ENCODE results near the gene SLX9. TPM values are rescaled to one million over a fixed set of nuclear protein-coding genes. Genes with fewer than 3 reads are reported as not detected.

The SLX9 gene
- total RNA-seq, 1 experiment from 2014 or later: 58.7 TPM

- intact Hi-C loops (cut with micrococcal nuclease): no loop called here
- DNase-seq (ENCODE audit: unreplicated experiment): no peak
- H3K4me3 Mint-ChIP-seq (ENCODE audit: unreplicated experiment): no peak overlapping the region
- TF ChIP-seq CTCF (IDR thresholded peaks at IDR 0.05; ENCODE audit: unreplicated experiment): no peak
- no peaks in the 10 kb centered on the region for H3K27me3 Mint-ChIP-seq (ENCODE audit: insufficient read depth, unreplicated experiment)
- H3K4me1 Mint-ChIP-seq (ENCODE audit: insufficient read depth, unreplicated experiment): peaks cover 20% of the 10 kb centered on the region
- peaks cover 7% of the 10 kb centered on the region for H3K36me3 Mint-ChIP-seq (ENCODE audit: insufficient read depth, unreplicated experiment)
- H3K27ac Mint-ChIP-seq (ENCODE audit: low read depth, unreplicated experiment): no peak overlapping the region
- ChIA-PET POLR2A (no interaction called here), CTCF (interaction anchor here (1.4 to 4.7 kb wide), 2 partner anchors 16 to 133 kb away, joined by 4 to 32 read pairs; partner anchors contain the start of gene UBE2G2)
- H3K9me3 Mint-ChIP-seq (ENCODE audit: unreplicated experiment): no peaks in the 10 kb centered on the region
- BruUV-seq (replicated peaks): no TSS peak
These were observed 5.9 kb upstream of the SLX9 start for GRCh38 chr21:44933918-44934260.

- intact Hi-C loops (cut with micrococcal nuclease): no loop called here
- CTCF ChIA-PET: interaction anchor here (1.4 to 4.7 kb wide), 2 partner anchors 16 to 134 kb away, joined by 4 to 32 read pairs; partner anchors contain the start of gene UBE2G2
These were observed 5.6 kb upstream of the SLX9 start for GRCh38 chr21:44934276-44934675.

GRCh38 chr21:44934797-44935532, 4.9 kb upstream of the SLX9 start:
- POLR2A ChIA-PET: interaction anchor here (1.0 kb wide), 1 partner anchor 89 kb away, joined by 3 read pairs; no protein-coding TSS in a partner anchor
- no peak for DNase-seq (ENCODE audit: unreplicated experiment)
- no peak overlapping the region for H3K4me3 Mint-ChIP-seq (ENCODE audit: unreplicated experiment)
- BruUV-seq (replicated peaks): no TSS peak
- intact Hi-C loops (cut with micrococcal nuclease): no loop called here
- H3K27me3 Mint-ChIP-seq (ENCODE audit: insufficient read depth, unreplicated experiment): no peaks in the 10 kb centered on the region
- no peak for TF ChIP-seq CTCF (IDR thresholded peaks at IDR 0.05; ENCODE audit: unreplicated experiment)
- no peak overlapping the region for H3K27ac Mint-ChIP-seq (ENCODE audit: low read depth, unreplicated experiment)
- no peaks in the 10 kb centered on the region for H3K9me3 Mint-ChIP-seq (ENCODE audit: unreplicated experiment)
- CTCF ChIA-PET: interaction anchor here (1.0 to 4.7 kb wide), 3 partner anchors 15 to 134 kb away, joined by 4 to 32 read pairs (median 5); partner anchors contain the start of gene UBE2G2
- H3K36me3 Mint-ChIP-seq (ENCODE audit: insufficient read depth, unreplicated experiment): no peaks in the 10 kb centered on the region
- peaks cover 14% of the 10 kb centered on the region for H3K4me1 Mint-ChIP-seq (ENCODE audit: insufficient read depth, unreplicated experiment)

More at GRCh38 chr21:44934276-44934675, 5.6 kb upstream of the SLX9 start:
- DNase-seq (ENCODE audit: unreplicated experiment): no peak
- Mint-ChIP-seq H3K36me3 (ENCODE audit: insufficient read depth, unreplicated experiment) (peaks cover 7% of the 10 kb centered on the region), H3K27ac (ENCODE audit: low read depth, unreplicated experiment) (no peak overlapping the region), H3K9me3 (ENCODE audit: unreplicated experiment) (no peaks in the 10 kb centered on the region), H3K4me1 (ENCODE audit: insufficient read depth, unreplicated experiment) (peaks cover 20% of the 10 kb centered on the region), H3K27me3 (ENCODE audit: insufficient read depth, unreplicated experiment) (no peaks in the 10 kb centered on the region), H3K4me3 (ENCODE audit: unreplicated experiment) (no peak overlapping the region)
- no TSS peak for BruUV-seq (replicated peaks)
- TF ChIP-seq CTCF (IDR thresholded peaks at IDR 0.05; ENCODE audit: unreplicated experiment): no peak
- POLR2A ChIA-PET: no interaction called here

- Mint-ChIP-seq H3K9me3 (ENCODE audit: unreplicated experiment) (no peaks in the 10 kb centered on the region), H3K27me3 (ENCODE audit: insufficient read depth, unreplicated experiment) (no peaks in the 10 kb centered on the region), H3K4me3 (ENCODE audit: unreplicated experiment) (no peak overlapping the region), H3K36me3 (ENCODE audit: insufficient read depth, unreplicated experiment) (no peaks in the 10 kb centered on the region), H3K27ac (ENCODE audit: low read depth, unreplicated experiment) (no peak overlapping the region), H3K4me1 (ENCODE audit: insufficient read depth, unreplicated experiment) (peaks cover 9% of the 10 kb centered on the region)
- BruUV-seq (replicated peaks): no TSS peak
- POLR2A ChIA-PET: interaction anchor here (1.0 kb wide), 1 partner anchor 89 kb away, joined by 3 read pairs; no protein-coding TSS in a partner anchor
- intact Hi-C loops (cut with micrococcal nuclease): no loop called here
- no peak for DNase-seq (ENCODE audit: unreplicated experiment)
- CTCF ChIA-PET: interaction anchor here (1.0 kb wide), 1 partner anchor 43 kb away, joined by 5 read pairs; no protein-coding TSS in a partner anchor
- no peak for TF ChIP-seq CTCF (IDR thresholded peaks at IDR 0.05; ENCODE audit: unreplicated experiment)
These were observed 4.3 kb upstream of the SLX9 start for GRCh38 chr21:44935533-44935927.

Data from MCF 10A (cell line).